Fibroblast of upper back skin (primary cell): Measurements from ENCODE around the gene AGAP1.
A peak's percentile ranks its signal among the peaks of the same experiment; 100 is the strongest.
"Not testable (repeated sequence)": the region's sequence is repeated elsewhere in the genome, so short reads cannot be mapped to it uniquely, and the experiment has no call there.

Source experiments
- DNase-seq: peaks from one replicate; pipeline ENCODE4 v3.0.0-alpha.2; 2013

AGAP1 gene

DNA sequence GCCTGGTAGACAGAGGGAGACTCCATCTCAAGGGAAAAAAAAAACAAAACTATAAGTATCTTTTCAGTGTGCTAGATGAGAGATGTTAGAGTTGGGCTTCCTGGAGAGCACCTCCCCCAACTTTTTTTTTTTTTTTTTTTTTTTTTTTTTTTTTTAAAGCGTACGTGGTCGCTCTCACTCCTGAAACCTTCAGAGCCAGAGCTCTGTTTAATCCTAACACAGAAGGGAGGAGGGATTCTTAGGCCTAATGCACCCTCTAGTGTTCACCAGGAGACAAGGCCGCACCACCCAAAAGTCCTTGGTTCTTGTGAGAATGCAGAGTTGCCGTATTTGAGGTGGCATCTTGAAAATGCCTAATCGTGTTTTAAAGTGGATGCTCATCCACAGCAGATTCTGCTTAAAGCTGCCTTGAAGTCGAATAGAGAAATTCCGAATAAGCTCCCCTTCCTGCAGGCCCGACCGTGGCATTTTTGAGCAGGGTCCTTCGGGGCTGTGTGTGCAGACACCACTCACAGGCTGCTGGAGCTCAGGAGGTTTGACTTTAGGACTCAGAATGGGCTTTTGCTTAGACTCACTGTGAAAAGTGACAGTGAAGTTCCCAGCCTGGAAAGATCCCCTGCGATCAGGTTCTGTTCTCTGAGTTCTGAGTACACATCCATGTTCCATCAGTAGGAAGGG, 252.6 kb downstream of the AGAP1 start:
- DNase-seq: peak; percentile 89

- DNase-seq: no peak
Observed at GRCh38 chr2:235747001-235747785, 253.3 kb downstream of the AGAP1 start.

DNA sequence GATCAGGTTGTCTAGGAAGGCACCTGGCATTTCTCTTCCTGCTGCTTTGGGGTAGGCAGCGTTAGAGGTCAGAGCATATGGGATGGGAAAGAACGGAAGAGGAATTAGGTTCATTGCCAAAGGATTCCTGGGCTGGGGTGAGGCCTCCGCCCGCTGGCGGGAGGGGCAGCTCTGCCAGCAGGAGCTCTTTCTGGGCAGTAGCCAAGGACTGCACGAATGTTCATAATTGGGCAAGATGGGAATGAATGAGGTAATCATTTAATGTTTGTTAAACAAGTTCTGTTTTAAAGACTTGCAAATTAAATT, 253.9 kb downstream of the AGAP1 start:
- no peak for DNase-seq

- peak; percentile 72 for DNase-seq
Observed at GRCh38 chr2:235749121-235749770, 255.4 kb downstream of the AGAP1 start.

- no peak for DNase-seq
Observed at GRCh38 chr2:235749771-235750160, 255.9 kb downstream of the AGAP1 start.

- no peak for DNase-seq
Observed at GRCh38 chr2:235752846-235753245, 259.0 kb downstream of the AGAP1 start.

DNA sequence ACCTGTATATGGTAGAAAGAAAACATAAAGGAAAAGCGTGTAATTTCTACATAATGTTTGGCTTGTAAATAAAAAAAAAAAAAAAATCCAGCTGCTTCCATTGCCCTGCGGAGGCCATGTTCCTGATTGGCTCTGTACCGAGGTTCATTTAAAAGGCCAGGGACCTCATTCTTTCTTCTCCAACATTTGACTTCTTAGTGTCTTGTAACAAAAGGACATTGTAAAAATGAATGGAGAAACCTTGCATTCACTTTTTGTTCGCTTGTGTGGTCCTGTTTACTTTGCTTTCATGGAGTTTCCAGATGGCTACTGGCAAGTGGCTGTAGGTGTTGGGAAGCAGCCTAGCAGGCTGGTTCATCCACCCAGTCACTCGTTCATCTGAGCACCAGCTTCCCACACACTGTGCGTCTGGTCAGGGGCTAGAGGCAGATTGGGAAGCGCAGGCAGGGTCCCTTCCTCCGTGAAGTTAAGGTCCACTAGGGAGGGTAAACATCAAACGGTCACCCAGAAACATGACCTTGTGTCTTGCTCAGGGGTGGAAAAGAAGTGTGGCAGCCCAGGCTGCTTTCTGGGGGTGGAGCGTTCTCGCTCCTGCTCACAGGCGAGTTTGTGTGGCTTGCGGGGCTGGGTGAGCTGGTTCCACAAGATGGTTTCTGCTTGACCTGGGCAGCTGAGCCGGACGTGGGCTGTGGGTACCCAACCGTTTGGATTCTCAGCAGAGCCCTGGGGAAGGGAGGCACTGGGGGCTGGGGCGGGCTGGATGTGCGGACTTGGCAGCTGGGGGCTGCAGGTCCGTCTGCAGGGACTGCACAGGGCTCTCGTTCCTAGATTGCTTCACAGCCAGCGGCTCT, 260.7 kb downstream of the AGAP1 start:
- DNase-seq: no peak

- no peak for DNase-seq
Observed at GRCh38 chr2:235756491-235756890, 262.6 kb downstream of the AGAP1 start.

GRCh38 chr2:235757212-235757611, 263.4 kb downstream of the AGAP1 start:
- no peak for DNase-seq

DNA sequence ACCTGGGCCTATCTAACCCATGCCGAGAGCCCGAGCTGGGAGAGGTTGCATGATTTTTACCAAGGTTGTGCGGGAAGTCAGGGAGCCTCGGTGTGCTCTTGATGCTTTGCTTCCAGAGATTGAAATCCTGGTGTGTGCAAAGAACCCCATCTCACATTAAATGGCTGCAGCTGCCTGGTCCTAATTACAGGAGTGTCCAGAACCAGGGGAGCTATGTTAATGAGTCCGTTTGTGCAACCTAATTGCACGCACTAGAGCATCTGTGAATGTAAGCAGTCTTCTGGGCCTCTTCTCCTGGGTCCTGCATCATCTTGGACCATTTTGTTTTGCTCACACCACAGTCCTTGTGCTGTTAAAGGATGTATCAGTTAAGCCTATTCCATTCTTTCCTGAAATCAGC, 263.8 kb downstream of the AGAP1 start:
- DNase-seq: no peak

DNA sequence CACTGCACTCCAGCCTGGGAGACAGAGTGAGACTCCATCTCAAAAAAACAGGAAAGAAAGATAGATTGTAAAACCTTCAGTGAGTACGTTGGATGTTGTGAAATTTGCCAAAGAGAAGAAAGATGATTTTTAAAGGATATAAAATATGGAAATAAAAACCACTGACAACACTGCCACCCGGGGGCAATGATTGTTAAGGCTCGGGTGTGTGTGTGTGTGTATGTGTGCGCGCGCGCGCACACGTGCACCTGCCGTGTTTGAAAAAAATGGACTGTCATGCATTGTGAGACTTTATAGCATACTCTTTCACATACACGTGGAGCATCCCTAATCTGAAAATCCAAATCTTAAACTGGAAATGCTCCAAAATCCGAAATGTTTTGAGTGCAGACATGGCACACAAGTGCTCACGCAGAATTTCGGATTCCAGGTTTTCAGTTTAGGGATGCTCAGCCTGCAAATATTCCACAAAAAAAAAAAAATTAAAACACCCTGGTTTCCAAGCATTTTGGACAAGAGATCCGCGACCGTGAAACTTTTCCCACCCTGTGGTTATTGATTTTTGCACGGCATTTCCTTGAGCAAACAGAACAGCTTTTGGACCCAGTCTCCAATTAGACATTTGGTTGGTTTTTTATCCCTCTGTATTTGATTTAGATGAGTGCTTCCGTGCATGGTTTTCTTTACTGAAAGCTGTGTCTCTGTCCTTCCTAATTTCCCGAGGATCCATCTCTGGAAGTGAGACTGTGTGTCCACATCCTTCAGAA, 269.2 kb downstream of the AGAP1 start:
- DNase-seq: no peak

DNA sequence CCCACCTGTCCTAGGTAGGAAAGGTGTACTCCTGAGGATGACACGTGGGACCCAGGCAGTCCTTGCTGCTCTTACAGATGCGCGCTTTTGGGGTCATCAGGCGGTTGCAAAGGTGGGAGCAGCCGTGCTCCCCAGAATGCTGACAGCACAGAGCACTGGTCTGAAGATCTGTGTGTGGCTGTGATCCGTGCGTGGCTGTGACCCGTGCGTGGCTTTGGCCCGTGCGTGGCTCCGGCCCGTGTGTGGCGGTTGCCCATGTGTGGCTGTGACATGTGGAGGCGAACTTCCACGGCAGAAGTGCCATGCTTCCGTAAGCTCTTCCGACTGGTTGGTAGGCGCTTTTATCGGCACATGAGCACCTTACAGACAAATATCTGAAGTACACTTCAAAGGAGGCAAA, 270.0 kb downstream of the AGAP1 start:
- no peak for DNase-seq

- DNase-seq: not testable (repeated sequence)
Observed at GRCh38 chr2:235764478-235764877, 270.6 kb downstream of the AGAP1 start.

GRCh38 chr2:235765181-235765820, 271.5 kb downstream of the AGAP1 start:
- peak; percentile 66 for DNase-seq

DNA sequence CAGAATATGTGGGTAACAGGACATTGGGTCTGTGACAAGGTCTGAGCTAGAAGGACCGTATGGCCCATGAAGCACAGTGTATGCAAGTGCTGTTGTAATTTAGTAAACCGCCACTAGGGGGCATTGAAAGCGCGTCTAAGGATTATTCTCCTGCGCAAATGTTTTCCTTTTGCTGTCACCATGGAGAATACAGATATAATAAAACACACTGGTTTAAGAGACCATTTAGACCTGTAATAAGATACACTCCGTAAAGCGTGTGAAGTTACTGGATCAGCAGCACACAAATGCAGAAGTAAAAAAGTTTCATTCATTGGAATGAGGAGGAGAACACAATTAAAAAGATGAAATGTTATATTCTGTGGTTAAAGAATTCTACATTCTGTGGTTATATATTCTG, 272.4 kb downstream of the AGAP1 start:
- peak; percentile 71 for DNase-seq

GRCh38 chr2:235768606-235769005, 274.8 kb downstream of the AGAP1 start:
- no peak for DNase-seq

DNA sequence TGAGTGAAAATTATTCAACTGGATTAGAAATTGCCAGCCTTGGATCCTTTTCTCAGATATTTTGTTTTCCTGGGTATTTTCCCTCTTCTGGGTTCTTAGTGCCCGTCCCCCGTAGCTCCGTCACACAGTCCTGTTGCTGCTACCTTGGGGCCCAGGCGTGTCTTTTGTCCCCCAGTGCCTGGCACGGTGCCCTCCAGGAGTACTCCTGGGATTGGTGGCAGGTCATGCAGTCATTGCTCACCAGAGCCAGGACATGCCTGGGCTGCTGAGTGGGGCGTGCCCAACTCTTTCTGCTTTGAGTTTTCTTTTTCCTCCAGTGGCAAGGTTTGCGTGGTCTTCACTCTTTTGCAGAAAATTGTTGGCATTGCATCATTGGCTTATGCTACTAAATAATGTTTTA, 275.2 kb downstream of the AGAP1 start:
- no peak for DNase-seq

DNA sequence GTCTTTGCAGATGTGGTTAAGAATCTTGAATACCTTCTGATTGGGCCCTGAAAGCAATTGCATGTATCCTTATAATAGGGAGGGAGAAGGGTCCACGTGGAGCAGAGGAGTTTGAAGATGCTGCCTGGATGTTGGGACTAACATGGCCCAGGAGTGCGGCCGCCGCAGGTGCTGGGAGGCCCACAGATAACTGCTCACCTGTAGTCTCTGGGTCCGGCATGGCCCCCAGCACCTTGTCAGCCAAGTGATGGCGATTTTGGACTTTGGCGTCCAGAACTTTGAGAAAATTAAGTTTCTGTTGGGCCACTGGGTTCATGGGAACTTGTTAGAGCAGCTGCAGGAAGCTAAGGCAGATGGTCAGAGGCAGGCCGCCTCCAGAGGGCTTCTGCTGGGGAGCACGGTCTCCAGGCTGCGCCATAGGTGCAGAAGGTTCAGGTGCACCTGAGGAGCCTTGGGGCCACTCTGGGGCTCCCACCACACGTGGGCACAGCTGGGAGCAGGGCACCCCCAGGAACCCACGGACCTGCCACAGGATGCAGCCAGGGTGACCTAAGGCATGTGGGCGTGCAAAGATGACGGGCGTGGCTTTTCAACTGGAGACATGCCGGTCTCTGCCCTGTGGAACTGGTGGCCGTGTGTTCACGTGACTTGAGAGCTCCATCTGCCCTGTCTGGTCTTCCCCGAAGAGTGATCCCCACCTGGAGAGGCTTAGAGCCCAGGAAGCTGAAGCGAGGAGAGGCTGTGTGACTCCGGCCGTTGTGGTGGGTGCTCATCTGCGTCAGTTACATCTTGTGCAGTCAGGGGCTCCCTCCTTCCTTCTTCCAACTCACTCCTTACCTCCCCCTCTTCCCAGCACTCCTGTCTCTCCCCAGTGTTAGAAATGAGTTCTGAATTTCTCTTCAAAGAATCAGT, 277.3 kb downstream of the AGAP1 start:
- DNase-seq: no peak

GRCh38 chr2:235773188-235773928, 279.5 kb downstream of the AGAP1 start:
- DNase-seq: no peak
